Brain pericyte (primary cell): Measurements from ENCODE around the gene AAK1.

Experiments
- DNase-seq: peaks from one replicate; pipeline ENCODE4 v3.0.0-alpha.2; 2012; ENCODE audit warnings: low read depth, low spot score

AAK1 gene

DNA sequence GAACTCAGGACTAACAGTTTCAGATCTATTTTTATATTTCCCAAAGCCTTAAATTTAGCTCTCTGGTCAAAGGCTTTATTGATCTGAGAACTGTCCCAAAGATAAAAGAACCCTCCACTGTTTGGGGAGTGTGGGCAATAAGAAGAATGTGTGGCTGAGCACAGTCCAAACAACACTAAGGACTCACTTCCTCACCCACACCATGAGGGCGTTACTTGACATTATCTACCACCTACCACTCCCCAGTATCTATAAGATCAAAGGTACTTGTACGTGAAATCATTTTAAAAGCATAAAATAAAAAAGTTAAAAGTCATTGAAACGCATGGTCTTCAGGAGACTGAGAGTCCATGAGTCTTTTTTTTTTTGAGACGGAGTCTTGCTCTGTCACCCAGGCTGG lies 151.7 kb downstream of the AAK1 start:
- DNase-seq: no peak

DNA sequence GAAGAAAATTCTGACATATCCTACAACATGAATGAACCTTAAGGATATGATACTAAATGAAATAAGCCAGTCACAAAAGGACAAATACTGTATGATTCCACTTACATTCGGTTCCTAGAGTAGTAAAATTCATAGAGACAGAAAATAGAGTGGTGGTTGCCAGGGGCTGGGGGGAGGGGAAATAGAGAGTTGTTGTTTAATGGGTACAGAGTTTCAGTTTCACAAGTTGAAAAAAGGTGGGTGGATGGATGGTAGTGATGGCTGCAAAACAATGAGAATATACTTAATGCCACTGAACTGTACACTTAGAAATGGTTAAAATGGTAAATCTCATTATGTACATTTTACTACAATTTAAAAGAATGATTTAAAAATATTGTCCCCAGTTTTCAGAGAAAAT lies 153.1 kb downstream of the AAK1 start:
- DNase-seq: no peak

DNA sequence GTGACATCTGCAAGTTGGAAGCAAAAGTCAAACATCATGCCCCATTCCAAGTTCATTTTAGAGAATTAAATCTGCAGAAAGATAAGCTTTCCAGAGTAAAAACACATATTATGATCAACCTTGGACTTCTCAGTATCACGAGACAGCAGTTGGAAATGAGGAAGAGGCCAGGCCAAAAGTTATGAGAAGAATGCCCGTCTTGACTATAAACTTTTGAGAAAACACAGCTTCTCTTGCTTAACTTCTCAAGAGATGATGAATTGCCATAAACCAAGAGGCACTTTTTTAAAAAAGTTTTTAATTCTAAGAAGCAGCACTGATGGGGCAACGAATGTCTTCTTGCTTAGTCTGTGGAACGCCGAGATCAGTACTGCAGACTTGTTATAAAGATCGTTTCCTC lies 153.7 kb downstream of the AAK1 start:
- DNase-seq: no peak

DNA sequence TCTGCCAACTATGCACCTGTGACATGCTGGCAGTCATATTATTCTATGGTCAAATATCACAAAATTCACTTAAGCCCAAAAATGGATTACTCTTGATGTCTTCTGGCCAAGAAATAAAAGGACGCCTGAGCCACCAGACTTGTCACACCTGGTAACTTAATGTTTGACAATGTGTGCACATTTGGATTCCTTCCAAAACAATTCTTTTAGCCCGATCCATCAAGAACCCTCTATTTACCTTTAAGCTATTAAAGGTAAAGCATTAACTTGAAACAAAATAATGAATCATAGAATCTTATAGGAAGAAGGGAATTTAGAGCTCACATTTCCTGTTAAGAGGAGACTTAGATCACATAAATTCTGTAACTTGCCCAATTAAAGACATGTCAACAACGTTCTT lies 159.8 kb downstream of the AAK1 start:
- DNase-seq: no peak

DNA sequence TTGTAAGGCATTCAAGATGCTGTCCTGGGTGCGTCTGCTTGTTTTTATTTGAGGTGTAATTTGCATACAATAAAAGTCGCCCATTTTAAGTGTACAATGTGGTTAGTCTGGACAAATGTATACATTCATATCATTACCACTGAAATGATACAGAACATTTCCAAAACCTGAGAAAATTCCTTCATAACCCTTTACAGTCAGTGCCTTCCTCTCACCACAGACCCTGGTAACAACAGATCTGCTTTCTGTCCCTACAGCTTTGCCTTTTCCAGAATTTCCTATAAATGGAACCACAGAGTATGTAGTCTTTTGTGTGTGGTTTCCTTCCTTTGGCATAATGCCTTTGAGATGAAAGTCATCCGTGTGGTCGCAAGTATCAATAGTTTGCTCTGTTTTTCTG lies 160.5 kb downstream of the AAK1 start:
- no peak for DNase-seq

DNA sequence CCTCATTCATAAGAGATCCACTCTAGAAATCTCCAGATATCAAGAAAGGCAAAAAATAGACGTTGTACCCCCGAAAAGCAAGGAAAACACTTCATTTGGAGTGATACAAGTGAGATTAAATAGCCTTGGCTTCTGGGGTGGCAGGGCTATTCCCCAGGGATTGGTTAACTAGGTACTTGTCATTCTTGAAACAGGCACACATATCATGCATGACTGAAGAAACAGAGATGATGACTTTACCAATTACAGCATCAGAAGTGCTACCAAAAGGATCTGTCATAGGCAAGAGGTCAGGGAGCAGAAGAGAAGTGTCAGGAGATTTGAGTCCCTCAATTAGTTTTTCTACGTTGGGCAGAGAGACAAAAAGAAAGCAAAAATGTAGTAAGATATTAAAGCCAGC lies 161.1 kb downstream of the AAK1 start:
- DNase-seq: no peak

DNA sequence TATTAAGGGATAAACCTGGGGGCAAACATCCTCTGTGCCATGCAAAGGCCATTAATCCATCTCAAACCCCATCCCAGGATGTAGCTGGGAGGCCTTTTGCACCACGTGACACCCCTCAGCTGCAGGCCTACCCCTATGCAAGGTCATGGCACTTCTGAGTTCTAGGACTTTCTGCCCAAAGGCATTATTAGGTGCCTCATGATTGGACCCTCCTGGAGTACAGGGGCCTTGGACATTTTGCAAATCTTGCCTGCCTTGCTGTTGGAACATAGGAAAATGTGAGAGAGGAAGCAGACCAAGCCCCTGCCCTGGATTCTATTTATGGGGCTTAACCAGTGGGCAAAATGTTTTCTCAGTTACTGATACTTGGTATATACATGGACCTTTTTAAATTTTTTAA lies 162.1 kb downstream of the AAK1 start:
- DNase-seq: no peak

DNA sequence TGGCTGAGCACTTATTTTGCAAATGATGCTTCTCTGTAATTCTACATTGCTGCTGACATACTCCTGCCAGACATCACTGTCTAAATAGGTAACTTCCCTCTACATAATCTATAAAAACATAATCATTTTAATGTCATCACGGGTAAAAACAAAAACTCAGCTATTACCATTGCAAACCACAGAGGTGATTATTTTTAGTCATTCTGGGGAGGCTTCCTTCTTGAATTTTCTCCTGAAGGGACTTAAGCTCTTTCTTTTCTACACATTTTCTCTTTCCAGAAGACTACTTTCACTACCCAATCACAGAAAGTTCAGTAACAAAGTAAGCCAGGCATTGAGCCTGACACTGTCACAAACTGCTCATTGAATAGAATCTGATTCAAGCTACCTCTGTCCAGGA lies 165.9 kb downstream of the AAK1 start:
- no peak for DNase-seq

DNA sequence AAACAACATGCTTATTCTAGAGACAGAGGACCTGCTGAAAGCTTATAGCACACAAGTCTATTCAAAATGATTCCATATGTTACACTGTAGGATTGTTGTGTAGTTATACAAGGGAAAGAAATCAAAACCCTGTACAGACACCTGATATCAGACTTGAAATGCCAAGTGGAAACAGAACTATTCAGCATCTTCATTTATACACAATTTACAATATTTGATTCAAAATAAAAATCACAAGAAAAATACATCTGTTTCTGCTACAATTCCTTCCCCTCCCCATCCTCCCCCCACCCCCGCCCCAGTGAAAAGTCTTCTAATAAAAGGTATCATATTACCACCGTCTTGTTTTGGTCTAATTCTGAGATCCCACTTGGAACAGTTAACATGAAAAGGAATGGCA lies 168.9 kb downstream of the AAK1 start:
- DNase-seq: no peak

DNA sequence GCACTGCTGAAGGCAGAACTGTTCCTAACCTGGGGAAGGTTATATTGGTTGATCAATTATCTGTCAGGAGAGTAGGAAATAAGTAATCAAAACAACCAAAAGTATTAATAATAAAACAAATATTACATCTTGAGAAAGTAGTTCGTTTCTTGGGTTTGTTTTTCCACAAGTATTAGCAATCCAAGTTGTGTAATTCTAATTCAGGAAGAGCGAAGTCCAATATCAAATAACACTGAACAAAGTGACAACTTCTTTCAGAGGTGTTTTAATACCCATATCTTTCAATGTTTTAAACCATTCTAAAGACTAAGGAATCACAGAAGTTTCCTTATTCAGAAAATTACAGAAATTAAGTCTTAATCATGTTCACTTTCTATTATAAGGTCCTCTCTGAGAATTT lies 171.7 kb downstream of the AAK1 start:
- DNase-seq: no peak

DNA sequence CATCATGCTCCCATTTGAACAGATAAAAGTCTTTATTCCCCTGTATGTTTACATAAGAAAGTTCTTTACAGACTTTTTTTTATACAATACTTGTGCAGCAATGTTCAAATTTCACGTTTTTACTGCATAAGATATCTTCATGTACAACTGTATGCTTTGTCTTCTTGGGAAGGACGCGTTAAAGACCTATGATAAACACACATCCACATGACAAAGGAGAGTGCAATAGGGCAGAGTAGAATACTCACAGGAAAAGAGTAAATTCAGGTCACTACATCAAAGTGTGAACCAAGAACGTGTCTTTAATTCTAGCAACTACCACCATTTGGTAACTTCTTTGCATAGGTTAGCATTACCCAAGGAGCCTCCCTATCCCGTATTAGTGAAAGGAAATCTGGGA lies 172.6 kb downstream of the AAK1 start:
- no peak for DNase-seq

DNA sequence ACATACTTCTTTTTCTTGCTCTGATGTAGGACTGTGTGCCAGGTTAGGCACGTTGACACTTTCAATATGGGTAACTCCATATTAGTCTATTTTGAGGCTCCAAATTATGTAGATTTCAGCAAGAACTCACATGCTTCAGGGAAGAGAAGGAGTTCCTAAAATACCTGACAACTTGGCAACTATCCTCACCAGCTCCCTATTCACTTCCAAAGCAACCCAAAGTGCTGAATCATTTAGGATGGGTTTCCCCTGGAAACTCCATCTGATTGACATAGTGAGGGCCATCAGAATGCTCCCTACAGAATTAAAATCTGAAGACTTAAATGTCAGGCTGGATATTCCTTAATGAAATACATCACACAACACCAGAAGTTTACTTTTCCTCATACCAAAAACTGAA lies 173.8 kb downstream of the AAK1 start:
- no peak for DNase-seq

DNA sequence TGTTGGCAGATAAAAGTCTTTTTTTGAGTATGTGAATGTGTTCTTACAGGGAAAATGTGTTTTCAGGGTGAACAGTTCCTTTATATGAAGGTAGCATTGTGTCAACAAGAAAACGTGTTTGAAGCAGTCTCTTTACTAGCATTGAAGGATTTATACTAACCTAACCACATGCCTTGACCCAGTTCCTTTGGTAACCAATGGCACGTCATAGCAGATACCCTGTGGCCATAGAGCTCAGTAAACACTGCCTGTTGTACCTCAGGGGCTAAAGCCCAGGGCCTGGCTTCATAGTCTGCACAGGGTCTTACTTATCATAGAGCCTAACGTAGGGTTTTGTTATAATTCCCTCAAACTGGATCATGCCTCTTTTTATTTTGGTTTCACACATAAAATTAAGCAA lies 174.2 kb downstream of the AAK1 start:
- no peak for DNase-seq

DNA sequence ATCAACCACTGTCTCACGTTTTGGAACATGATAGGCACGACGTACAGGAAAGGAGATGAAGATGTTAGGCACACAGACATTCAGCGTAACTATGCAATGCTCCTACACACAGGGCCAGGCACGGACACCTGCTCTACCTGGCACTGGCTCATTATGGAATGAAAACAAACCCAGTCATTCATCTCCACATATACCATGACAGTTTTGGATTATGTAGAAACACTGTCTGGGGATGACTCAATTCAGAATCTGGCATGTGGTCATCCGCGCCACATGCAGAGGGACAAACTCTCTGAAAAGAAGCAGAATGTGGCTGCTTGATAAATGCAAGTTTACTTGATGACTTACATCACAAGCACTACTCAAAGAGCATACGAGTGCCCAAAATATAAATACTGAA lies 176.8 kb downstream of the AAK1 start:
- DNase-seq: no peak

DNA sequence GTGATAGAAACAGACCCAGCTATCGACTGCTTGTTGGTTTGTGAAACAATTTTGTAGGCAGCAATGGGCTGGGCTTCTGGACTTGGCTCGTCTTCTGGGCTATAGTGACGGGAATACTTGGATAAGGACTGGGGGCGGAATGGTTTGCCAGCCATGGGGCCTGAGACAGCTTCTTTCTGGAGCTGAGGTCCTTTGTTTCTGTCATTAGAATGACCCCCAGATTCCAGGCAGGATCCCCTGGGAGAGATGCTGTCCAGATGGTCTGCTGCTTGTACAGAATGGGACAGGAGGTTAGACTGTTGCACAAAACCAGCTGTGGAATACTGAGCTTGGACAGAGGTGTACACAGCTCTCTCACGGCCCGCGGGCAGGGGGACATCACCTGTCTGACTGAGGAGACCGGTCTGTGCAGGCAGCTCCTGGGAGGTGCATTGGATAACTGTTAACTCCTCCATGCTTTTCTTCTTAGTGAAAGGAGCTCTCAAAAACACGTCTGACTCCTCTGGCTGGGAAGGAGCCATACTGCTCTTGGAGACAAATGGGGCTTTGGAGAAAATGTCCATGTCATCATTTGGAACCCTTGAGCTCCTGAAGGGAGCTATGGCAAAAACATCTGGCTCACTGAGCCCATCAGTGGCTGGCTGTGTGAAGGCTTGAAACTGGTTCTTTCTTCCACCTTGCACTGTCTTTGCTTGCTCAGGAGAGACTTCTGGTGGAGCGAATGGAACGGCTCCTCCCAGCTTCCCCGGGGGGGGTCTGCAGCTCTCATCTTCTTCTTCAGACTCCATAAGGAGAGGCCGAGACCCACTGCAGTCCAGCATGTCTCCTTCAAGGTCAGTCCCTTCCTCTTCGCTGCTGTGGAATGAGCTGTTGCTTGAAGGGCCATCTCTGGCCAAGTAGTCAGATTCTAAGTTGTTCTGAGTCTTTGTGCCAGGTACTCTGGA lies 177.8 kb downstream of the AAK1 start:
- no peak for DNase-seq

DNA sequence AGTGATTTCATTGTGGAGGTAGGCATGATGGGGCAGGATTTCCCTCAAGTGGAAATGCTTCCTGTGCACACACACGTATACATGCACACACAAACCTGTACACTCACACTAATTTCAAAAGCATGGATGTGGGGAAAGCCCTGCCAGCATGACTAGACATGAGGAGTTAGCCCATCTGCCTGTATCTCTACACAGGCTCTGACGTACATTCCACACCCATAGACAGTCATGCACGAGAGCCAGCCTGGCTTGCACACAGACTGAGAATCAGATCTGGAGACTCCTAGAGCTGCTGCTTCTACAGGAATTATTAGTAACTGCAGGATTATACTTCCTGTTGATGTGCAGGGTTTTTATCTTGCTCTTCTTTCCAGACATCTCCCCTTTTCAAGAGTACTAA lies 179.0 kb downstream of the AAK1 start:
- no peak for DNase-seq

DNA sequence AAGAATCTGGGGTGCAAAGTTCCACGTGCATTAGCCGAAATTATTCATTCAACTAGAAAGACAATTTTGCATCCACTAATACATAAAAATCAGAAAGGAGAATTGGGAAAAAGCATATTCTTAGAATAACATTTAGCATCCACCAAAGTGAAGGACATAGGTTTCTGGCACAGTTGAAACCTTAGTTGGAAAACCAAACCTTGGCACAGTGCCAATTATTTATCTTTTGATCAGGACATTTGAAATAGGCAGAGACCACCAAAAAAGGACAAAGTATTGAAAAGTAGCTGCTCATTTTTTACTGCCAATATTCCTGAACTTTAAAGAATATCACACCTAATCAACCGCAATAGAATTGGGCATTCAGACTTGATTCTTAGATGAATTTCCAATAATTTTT lies 180.8 kb downstream of the AAK1 start:
- DNase-seq: no peak

DNA sequence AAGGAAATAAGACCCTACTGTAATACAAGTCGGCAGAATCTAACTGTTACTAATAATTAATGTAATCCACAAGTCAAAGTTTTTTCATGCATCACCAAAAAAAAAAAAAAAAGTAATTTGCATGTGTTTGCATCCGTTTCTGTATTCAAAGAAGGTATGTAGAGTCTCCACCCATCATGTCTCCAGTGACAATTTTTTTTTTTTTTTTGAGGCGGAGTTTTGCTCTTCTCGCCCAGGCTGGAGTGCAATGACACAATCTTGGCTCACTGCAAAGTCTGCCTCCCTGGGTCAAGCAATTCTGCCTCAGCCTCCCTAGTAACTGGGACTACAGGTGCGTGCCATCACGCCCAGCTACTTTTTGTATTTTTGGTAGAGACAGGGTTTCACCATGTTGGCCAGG lies 182.1 kb downstream of the AAK1 start:
- no peak for DNase-seq

DNA sequence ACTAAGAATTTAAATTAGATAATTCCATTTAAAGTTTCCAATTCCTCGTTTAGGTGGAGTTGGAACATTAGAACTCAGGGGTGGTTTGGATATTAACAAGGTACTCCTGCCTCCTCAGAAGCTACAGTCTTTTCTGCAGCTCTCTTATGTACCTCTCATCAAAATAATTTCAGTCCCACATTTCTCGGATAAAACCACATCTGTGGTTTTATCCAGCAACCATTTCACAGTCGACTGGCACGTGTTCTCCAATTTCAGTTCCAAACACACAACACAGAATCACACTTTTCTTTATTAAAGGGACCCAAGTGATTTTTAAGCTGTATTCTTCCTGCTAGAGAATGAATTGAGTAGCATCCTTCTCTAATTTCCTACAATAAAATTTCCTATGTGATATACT lies 183.6 kb downstream of the AAK1 start:
- DNase-seq: no peak

DNA sequence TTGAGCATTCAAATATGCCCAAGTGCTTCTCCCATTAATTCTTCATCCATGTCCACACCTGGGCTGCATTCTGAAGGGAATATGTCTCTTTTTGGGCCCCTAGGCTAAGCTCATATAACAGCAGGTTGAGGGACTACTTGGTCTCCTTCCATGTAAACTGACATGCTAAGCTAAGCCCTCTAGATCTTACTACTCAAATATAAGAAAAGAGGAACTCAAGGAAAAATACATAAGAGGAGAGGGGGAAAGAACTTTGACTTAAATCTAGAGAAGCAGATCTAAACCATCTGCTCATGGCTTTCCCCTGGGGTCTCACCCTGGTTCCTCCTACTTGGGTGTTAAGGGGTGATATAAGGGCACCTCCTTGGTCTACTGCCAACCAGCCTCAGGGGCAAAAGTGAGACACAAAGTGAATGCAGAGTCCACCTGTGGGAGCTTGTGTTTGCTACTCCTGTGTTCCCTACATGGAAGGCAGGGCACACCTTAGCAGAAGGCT lies 186.5 kb downstream of the AAK1 start:
- DNase-seq: no peak

DNA sequence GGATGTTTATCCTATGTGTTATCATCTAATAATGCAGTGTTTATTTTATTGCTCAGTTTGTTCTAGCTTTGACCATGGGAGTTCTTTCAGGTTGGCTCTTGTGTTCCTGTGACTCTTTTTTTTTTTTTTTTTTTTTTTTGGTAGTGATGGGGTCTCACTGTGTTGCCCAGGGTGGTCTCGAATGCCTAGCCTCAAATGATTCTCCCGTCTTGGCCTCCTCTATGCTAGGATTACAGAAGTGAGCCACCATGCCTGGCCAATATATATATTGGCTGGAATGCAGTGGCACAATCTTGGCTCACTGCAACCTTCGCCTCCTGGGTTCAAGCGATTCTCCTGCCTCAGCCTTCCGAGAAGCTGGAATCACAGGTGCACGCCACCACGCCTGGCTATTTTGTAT lies 187.4 kb downstream of the AAK1 start:
- DNase-seq: no peak

DNA sequence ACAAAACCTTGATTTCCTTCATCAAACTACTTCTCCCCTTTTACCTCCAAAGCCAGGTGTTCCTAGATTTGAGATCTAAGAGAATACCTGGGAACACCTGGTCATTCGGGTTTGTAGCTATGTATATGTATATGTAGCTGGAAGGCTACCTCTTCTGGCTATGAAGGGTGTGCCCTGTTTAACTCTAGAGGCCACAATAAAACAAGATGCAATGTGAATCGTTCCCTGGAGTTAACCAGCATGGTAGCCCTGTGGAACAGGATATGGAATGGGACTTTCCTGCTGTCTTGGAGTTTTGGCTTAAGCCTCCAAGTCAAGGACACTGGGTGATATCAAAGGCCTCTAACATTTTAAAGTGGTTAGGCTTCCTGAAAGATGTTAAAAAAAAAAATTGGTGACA lies 188.6 kb downstream of the AAK1 start:
- DNase-seq: no peak

DNA sequence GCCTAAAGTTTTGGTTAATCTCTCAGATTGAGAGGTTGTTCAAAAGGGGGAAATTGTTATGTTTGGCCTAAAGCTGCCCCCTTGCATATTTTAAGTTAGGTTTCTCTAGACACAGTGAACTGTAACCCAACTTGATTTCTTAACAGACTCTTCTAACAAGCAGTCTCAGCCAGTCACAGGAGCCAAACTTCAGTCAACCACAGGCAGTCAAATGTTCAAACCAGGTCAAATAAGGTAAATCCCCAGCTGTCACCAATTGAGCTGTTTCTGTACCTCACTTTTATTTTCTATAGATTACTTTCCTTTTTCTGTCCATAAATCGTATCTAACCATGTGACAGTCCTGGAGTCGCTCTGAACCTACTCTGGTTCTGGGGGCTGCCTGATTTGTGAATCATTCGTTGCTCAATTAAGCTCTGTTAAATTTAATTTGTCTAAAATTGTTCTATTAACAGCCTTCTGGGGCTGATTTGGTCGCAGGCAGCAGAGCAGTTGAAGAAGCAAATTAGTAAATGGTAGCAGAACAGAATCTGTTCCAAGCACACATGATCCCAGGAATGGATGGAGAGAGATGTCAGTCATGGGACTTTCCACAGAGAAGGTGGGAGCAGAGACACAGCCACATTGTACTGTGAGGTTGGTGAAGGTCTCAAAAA lies 189.9 kb downstream of the AAK1 start:
- no peak for DNase-seq
